Activated effector memory CD4-positive, alpha-beta T cell treated with Interleukin-2 at 50 U/mL for 16 hours (primary cell): ENCODE data around the gene NCKAP5.
"Not testable (repeated sequence)": the region's sequence is repeated elsewhere in the genome, so short reads cannot be mapped to it uniquely, and the experiment has no call there.

Experiments
- DNase-seq: peaks from one replicate; pipeline ENCODE4 v3.0.0-alpha.2; 2020

NCKAP5 gene

GRCh38 chr2:133492719-133493380 lies 75.4 kb downstream of the NCKAP5 start:
- no peak for DNase-seq

- no peak for DNase-seq
Measured at GRCh38 chr2:133490411-133490980, 77.8 kb downstream of the NCKAP5 start.

- DNase-seq: no peak
Measured at GRCh38 chr2:133489641-133490410, 78.4 kb downstream of the NCKAP5 start.

- no peak for DNase-seq
Measured at GRCh38 chr2:133489146-133489545, 79.1 kb downstream of the NCKAP5 start.

- DNase-seq: no peak
Measured at GRCh38 chr2:133486771-133487191, 81.5 kb downstream of the NCKAP5 start.

- no peak for DNase-seq
Measured at GRCh38 chr2:133485868-133486267, 82.4 kb downstream of the NCKAP5 start.

GRCh38 chr2:133484784-133485183 lies 83.5 kb downstream of the NCKAP5 start:
- DNase-seq: no peak

GRCh38 chr2:133484106-133484505 lies 84.2 kb downstream of the NCKAP5 start:
- DNase-seq: no peak

- no peak for DNase-seq
Measured at GRCh38 chr2:133483181-133483580, 85.1 kb downstream of the NCKAP5 start.

- DNase-seq: no peak
Measured at GRCh38 chr2:133480707-133481429, 87.4 kb downstream of the NCKAP5 start.

- no peak for DNase-seq
Measured at GRCh38 chr2:133477616-133477990, 90.7 kb downstream of the NCKAP5 start.

GRCh38 chr2:133476931-133477615 lies 91.2 kb downstream of the NCKAP5 start:
- no peak for DNase-seq

- no peak for DNase-seq
Measured at GRCh38 chr2:133476286-133476685, 92.0 kb downstream of the NCKAP5 start.

GRCh38 chr2:133475610-133476009 lies 92.7 kb downstream of the NCKAP5 start:
- no peak for DNase-seq

- DNase-seq: not testable (repeated sequence)
Measured at GRCh38 chr2:133470446-133470845, 97.8 kb downstream of the NCKAP5 start.

- DNase-seq: no peak
Measured at GRCh38 chr2:133462811-133463210, 105.5 kb downstream of the NCKAP5 start.

- DNase-seq: no peak
Measured at GRCh38 chr2:133461484-133461883, 106.8 kb downstream of the NCKAP5 start.

- DNase-seq: no peak
Measured at GRCh38 chr2:133459590-133459989, 108.7 kb downstream of the NCKAP5 start.

- no peak for DNase-seq
Measured at GRCh38 chr2:133458280-133458679, 110.0 kb downstream of the NCKAP5 start.

GRCh38 chr2:133457861-133458260 lies 110.4 kb downstream of the NCKAP5 start:
- no peak for DNase-seq

GRCh38 chr2:133456971-133457370 lies 111.3 kb downstream of the NCKAP5 start:
- DNase-seq: no peak

GRCh38 chr2:133456156-133456555 lies 112.1 kb downstream of the NCKAP5 start:
- no peak for DNase-seq

GRCh38 chr2:133453032-133453431 lies 115.2 kb downstream of the NCKAP5 start:
- no peak for DNase-seq
